Sciatic nerve (tissue), 2 donors: Measurements from ENCODE around the gene INHBC. TPM values are rescaled to one million over a fixed set of nuclear protein-coding genes. Genes with fewer than 3 reads are reported as not detected.

Source experiments
- ATAC-seq: fragments of 200-7000 bp; cut with Tn5 transposase; one replicate; pipeline ENCODE4 v1.9.1; 2020; ENCODE audit warnings: mild to moderate bottlenecking, moderate library complexity
- DNase-seq: peaks from one replicate; pipeline ENCODE4 v3.0.0-alpha.2; 2020; ENCODE audit warnings: low spot score
- intact Hi-C: fragments of 100-400 bp; cut with DNase I; formaldehyde crosslinking; loops from one replicate; pipeline ENCODE4 v1.14.2; 2022
- total RNA-seq: library from RNA; stranded (reverse); fragmentation: NEBNext Ultra II Directional; extraction: Animal tissue kit (Norgen Biotek cat#: 25700); gene quantifications from one replicate; pipeline ENCODE4 v1.2.1, GENCODE V29; 2021
- donor health status: DM: no; HTN: no; CAD: no.
- donor health status: DM: no; HTN: no; CAD: no.

The INHBC gene
- total RNA-seq, 1 donor from 2014 or later, result not detected

- intact Hi-C loops, result no loop called here
- DNase-seq, result peak; percentile 75
Measured at GRCh38 chr12:57475271-57476161, 40.9 kb downstream of the INHBC start.

GRCh38 chr12:57476162-57476992 is 41.8 kb downstream of the INHBC start:
- no peak for DNase-seq
- peak; percentile 2 for ATAC-seq
- intact Hi-C loops, result no loop called here

More at GRCh38 chr12:57475271-57476161, 40.9 kb downstream of the INHBC start:
- peak; percentile 66 for ATAC-seq

- ATAC-seq (no peak), DNase-seq (no peak)
- intact Hi-C loops, result no loop called here
Measured at GRCh38 chr12:57476993-57477709, 42.6 kb downstream of the INHBC start.

GRCh38 chr12:57477710-57478681 is 43.4 kb downstream of the INHBC start:
- DNase-seq, result no peak
- ATAC-seq, result peak; percentile 11
- intact Hi-C loops, result no loop called here

GRCh38 chr12:57479043-57479375 is 44.4 kb downstream of the INHBC start:
- DNase-seq, result no peak
- intact Hi-C loops, result no loop called here
- no peak for ATAC-seq

- no peak for DNase-seq
- no peak for ATAC-seq
- intact Hi-C loops, result no loop called here
Measured at GRCh38 chr12:57479376-57480115, 45.0 kb downstream of the INHBC start, which contains the start of gene ARHGAP9. ARHGAP9 (minus strand) TSS chr12:57479866; CDS start chr12:57479406, 460 bp downstream.

GRCh38 chr12:57481671-57482070 is 47.1 kb downstream of the INHBC start:
- ATAC-seq, result no peak
- intact Hi-C loops, result no loop called here
- no peak for DNase-seq

- intact Hi-C loops, result no loop called here
- DNase-seq (no peak), ATAC-seq (no peak)
Measured at GRCh38 chr12:57483466-57483865, 48.9 kb downstream of the INHBC start.

GRCh38 chr12:57485695-57486094 is 51.1 kb downstream of the INHBC start:
- DNase-seq (no peak), ATAC-seq (no peak)
- intact Hi-C loops, result loop anchor here (2.0 kb wide), 1 partner anchor 67 kb away; no protein-coding TSS in a partner anchor

- intact Hi-C loops, result loop anchor here (2.0 kb wide), 1 partner anchor 66 kb away; no protein-coding TSS in a partner anchor
- no peak for ATAC-seq
- DNase-seq, result no peak
Measured at GRCh38 chr12:57487055-57487596, 52.5 kb downstream of the INHBC start.

- peak; percentile 94 for DNase-seq
- peak; percentile 99 for ATAC-seq
- intact Hi-C loops, result loop anchor here (2.0 kb wide), 1 partner anchor 65 kb away; no protein-coding TSS in a partner anchor
Measured at GRCh38 chr12:57487597-57488401, 53.2 kb downstream of the INHBC start, which contains the start of gene MARS1. MARS1 (plus strand) TSS chr12:57488068; CDS start chr12:57488091, 23 bp downstream.

- ATAC-seq (no peak), DNase-seq (no peak)
- intact Hi-C loops, result no loop called here
Measured at GRCh38 chr12:57488402-57489156, 54.0 kb downstream of the INHBC start.

- DNase-seq (no peak), ATAC-seq (no peak)
- intact Hi-C loops, result no loop called here
Measured at GRCh38 chr12:57489157-57489641, 54.6 kb downstream of the INHBC start.

GRCh38 chr12:57490126-57490525 is 55.5 kb downstream of the INHBC start:
- intact Hi-C loops, result no loop called here
- no peak for DNase-seq
- ATAC-seq, result no peak
